Ovary (tissue), 9 donors: ENCODE measurements around the gene MAST2. TPM values are rescaled to one million over a fixed set of nuclear protein-coding genes. Genes with fewer than 3 reads are reported as not detected.
"Not testable (repeated sequence)": the region's sequence is repeated elsewhere in the genome, so short reads cannot be mapped to it uniquely, and the experiment has no call there.

Experiments used
- DNase-seq, 5 donors: peaks; one replicate each; pipeline ENCODE4 v3.0.0-alpha.2; 2019 to 2020
- H3K27ac ChIP-seq, 2 donors: fragments of 200-600 bp; one replicate each; pipeline versions ENCODE4 v1.5.1 to v1.8.0; 2019 to 2022
- H3K27me3 ChIP-seq: fragments of 200-600 bp; one replicate; pipeline ENCODE4 v1.8.0; 2022
- H3K36me3 ChIP-seq: fragments of 200-600 bp; sonication (generic); one replicate; pipeline ENCODE4 v1.5.1; 2019
- H3K4me1 ChIP-seq: one replicate; pipeline ENCODE4 v1.8.1; 2013; ENCODE audit warnings: mild to moderate bottlenecking, moderate library complexity; ENCODE audit not compliant: insufficient read depth
- H3K4me3 ChIP-seq: fragments of 200-600 bp; sonication (generic); one replicate; pipeline ENCODE4 v1.5.1; 2017
- H3K9me3 ChIP-seq, 2 donors: fragments of 200-600 bp in 1 of 2; sonication (generic) in 1 of 2; one replicate each; pipeline versions ENCODE4 v1.5.1 to v1.8.1; 2013 to 2019; ENCODE audit warnings: mild to moderate bottlenecking in 1 of 2, moderate library complexity in 1 of 2
- CTCF ChIP-seq, 3 donors: fragments of 450-650 bp in 2 of 3; fragments of 200-600 bp in 1 of 3; IDR thresholded peaks; one replicate each; pipeline versions ENCODE4 v1.5.1 to v1.8.0; 2016 to 2022; ENCODE audit warnings: antibody characterized with exemption in 3 of 3, mild to moderate bottlenecking in 1 of 3
- EP300 ChIP-seq: sonication (generic); formaldehyde crosslinking; IDR thresholded peaks from one replicate; pipeline ENCODE4 v1.6.1; 2017; ENCODE audit warnings: antibody characterized with exemption
- POLR2A ChIP-seq: fragments of 450-650 bp; IDR thresholded peaks from one replicate; pipeline ENCODE4 v1.6.1; 2017; ENCODE audit warnings: antibody characterized with exemption, mild to moderate bottlenecking, moderate library complexity
- WGBS, 3 donors: extraction: QIAGEN DNeasy Blood & Tissue Kit in 1 of 3; methylation state at CpG; one replicate each; pipeline versions ENCODE4 v1.1.5 to v1.1.7; 2013 to 2017; 5-methylcytosine and 5-hydroxymethylcytosine counted together
- intact Hi-C, 4 donors: fragments of 100-400 bp; cut with DNase I; formaldehyde crosslinking; loops; one replicate each; pipeline versions ENCODE4 v1.11.0 to v1.15.1; 2022 to 2023
- polyA plus RNA-seq, 2 donors: library from polyadenylated mRNA; stranded (reverse); fragments of 200-250 nt in 1 of 2; fragments of 350-450 nt in 1 of 2; fragmentation: Illumina TruSeq in 1 of 2; extraction: RNeasy Lipid Tissue Mini Kit (QIAGEN cat#74804) in 1 of 2; gene quantifications; one replicate each; pipeline ENCODE4 v1.2.3, GENCODE V29; 2013 to 2014
- total RNA-seq, 7 donors: library from RNA; depleted of rRNA in 2 of 7; stranded (reverse); fragments of >200 nt in 2 of 7; fragmentation: NEBNext Ultra II Directional in 3 of 7; extraction: Animal tissue kit (Norgen Biotek cat#: 25700) in 3 of 7; gene quantifications; one replicate each; pipeline versions ENCODE4 v1.1.0 to v1.2.4, GENCODE V29; 2016 to 2023
- donor health status: DM: no; HTN: no; CAD: no; lungs with moderate emphysema.
- donor health status: DM: no; HTN: no; CAD: no.
- donor health status: Bipolar disorder and iron deficiency.
- donor health status: DM: yes; HTN: yes; CAD: no.
- donor health status: DM: no; HTN: no; CAD: no.
- donor health status: DM: yes; HTN: yes; CAD: no.

Gene MAST2
- total and polyA plus RNA-seq, 9 donors, result 22.6 to 50.4 (median 31.7) TPM

GRCh38 chr1:45957684-45958083 is 154.3 kb downstream of the MAST2 start:
- no peaks in the 10 kb centered on the region for H3K36me3 ChIP-seq
- intact Hi-C loops, result no loop called here
- DNase-seq, result no peak
- TF ChIP-seq POLR2A (no peak), EP300 (no peak), CTCF (IDR thresholded peaks at IDR 0.05) (no peak)
- H3K4me3 ChIP-seq, result no peak overlapping the region
- H3K27ac ChIP-seq, result no peak overlapping the region
- H3K4me1 ChIP-seq, result peaks cover 3% of the 10 kb centered on the region
- WGBS, 3 donors, result 45 to 53% (median 46%) methylated on average over 2 of the region's 2 CpGs
- no peaks in the 10 kb centered on the region for H3K9me3 ChIP-seq
- no peaks in the 10 kb centered on the region for H3K27me3 ChIP-seq

DNA sequence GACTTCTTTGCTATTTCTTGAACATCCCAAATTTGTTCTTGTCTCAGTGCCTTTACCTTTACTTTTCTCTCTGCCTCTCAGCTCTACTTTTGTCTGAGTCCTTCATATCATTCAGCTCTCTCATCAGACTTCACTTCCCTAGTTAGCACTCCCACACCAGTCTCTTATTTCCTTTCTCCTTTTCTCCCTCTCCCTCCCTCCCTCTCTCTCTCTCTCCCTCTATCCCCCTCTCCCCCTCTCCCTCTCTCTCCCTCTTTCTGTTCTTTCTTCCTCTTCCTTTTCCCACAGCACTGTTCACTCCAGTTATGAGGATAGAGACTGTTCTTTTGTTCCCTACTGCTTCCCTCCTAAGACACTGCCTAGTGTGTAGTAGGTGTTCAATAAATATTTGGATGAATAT is 154.9 kb downstream of the MAST2 start:
- intact Hi-C loops, result no loop called here
- Histone ChIP-seq H3K27ac (no peak overlapping the region), H3K4me3 (no peak overlapping the region), H3K9me3 (no peaks in the 10 kb centered on the region), H3K36me3 (no peaks in the 10 kb centered on the region), H3K4me1 (peaks cover 3% of the 10 kb centered on the region), H3K27me3 (no peaks in the 10 kb centered on the region)
- TF ChIP-seq POLR2A (no peak), EP300 (no peak), CTCF (IDR thresholded peaks at IDR 0.05) (no peak)
- DNase-seq, result no peak

DNA sequence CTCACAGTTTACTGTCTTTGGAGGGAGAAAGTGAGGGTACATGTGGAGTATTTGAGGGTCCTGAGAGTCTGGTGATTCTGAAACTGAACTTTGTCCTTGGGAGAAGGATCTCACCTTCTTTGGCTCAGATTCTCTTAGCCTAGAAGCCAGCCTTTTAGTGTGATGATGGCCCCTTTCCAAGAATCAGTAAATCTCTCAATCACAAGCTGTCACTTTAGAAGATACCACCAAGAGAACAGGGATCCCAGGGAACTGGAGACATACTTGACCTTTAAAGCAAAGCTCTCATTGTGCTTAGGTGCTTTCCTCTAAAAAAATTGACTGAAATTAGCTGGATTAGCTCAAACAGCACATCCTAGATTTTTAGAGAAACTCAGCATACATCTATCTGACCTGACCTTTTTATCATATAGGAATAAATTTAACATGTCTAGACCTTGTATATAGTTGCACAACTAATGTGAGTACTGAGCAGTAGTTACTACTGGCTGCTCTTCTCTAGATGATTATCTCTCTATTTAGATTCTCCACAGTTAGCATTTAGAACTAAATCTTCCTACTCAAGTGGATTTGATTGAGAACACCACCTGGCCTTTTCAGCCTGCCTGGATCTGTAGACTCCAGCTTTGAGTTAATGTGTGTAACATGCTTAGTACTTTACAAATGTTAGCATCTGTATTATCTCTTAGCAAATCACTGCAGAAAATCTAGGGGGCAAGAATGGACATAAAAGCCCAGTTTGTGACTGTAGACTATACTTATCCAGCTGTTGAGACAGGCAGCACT is 157.7 kb downstream of the MAST2 start:
- no peaks in the 10 kb centered on the region for H3K27me3 ChIP-seq
- no peak for DNase-seq
- H3K4me1 ChIP-seq, result no peaks in the 10 kb centered on the region
- no peak overlapping the region for H3K27ac ChIP-seq
- intact Hi-C loops, result no loop called here
- no peaks in the 10 kb centered on the region for H3K36me3 ChIP-seq
- no peaks in the 10 kb centered on the region for H3K9me3 ChIP-seq
- H3K4me3 ChIP-seq, result no peak overlapping the region
- TF ChIP-seq EP300, result no peak
- no peak for TF ChIP-seq CTCF (IDR thresholded peaks at IDR 0.05)
- TF ChIP-seq POLR2A, result no peak

- H3K27me3 ChIP-seq, DNase-seq, H3K4me3 ChIP-seq, intact Hi-C loops, H3K9me3 ChIP-seq, H3K4me1 ChIP-seq, H3K36me3 ChIP-seq, H3K27ac ChIP-seq: not testable (repeated sequence)
- 96 to 97% (median 97%) methylated on average over 4 of the region's 4 CpGs for WGBS, 3 donors
Measured at GRCh38 chr1:45961936-45962335, 158.5 kb downstream of the MAST2 start.

DNA sequence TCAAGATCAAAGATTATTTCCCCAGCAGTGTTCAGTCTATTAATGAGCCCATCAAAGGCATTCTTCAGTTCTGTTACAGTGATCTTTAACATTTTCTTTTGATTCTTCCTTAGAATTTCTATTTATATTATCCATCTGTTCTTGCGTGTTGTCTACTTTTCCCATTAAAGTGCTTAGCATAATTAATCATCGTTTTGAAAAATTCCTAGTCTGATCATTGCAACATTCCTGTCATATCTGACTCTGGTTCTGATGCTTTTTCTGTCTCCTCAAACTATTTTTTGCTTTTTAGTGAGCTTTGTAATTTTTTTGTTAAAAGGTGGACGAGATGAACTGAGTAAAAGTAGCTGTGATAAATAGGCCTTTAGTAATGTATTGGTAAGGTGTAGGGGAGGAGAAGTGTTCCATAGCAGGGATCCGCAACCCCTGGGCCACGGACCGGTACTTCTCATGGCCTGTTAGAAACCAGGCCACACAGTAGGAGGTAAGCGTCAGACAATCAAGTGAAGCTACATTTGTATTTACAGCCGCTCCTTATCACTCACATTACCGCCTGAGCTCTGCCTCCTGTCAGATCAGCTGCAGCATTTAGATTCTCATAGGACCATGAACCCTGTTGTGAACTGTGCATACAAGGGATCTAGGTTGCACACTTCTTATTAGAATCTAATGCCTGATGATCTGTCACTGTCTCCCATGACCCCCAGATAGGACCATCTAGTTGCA is 165.7 kb downstream of the MAST2 start:
- H3K36me3 ChIP-seq, result no peaks in the 10 kb centered on the region
- H3K4me1 ChIP-seq, result peaks cover 1% of the 10 kb centered on the region
- H3K27ac ChIP-seq, result no peak overlapping the region
- no peaks in the 10 kb centered on the region for H3K9me3 ChIP-seq
- H3K4me3 ChIP-seq, result no peak overlapping the region
- 40 to 58% (median 53%) methylated on average over 9 of the region's 9 CpGs for WGBS, 3 donors
- no peak for DNase-seq
- no peak for TF ChIP-seq CTCF (IDR thresholded peaks at IDR 0.05)
- no peak for TF ChIP-seq POLR2A
- no peak for TF ChIP-seq EP300
- intact Hi-C loops, result no loop called here
- no peaks in the 10 kb centered on the region for H3K27me3 ChIP-seq
